Colonic mucosa (tissue), 4 donors: Measurements from ENCODE around the gene SERPING1. TPM values are rescaled to one million over a fixed set of nuclear protein-coding genes. Genes with fewer than 3 reads are reported as not detected.

Experiments used
- DNase-seq: peaks from one replicate; pipeline ENCODE4 v3.0.0-alpha.2; 2020
- H3K27ac ChIP-seq: fragments of 200-600 bp; one replicate; pipeline ENCODE4 v1.8.0; 2021
- H3K27me3 ChIP-seq: fragments of 200-600 bp; one replicate; pipeline ENCODE4 v1.8.0; 2021
- H3K36me3 ChIP-seq: fragments of 200-600 bp; one replicate; pipeline ENCODE4 v1.8.0; 2021
- H3K4me1 ChIP-seq: fragments of 200-600 bp; one replicate; pipeline ENCODE4 v1.8.0; 2021; ENCODE audit warnings: mild to moderate bottlenecking
- H3K4me3 ChIP-seq: fragments of 200-600 bp; one replicate; pipeline ENCODE4 v1.8.0; 2021
- H3K9ac ChIP-seq, 2 donors: one replicate each; pipeline ENCODE4 v1.7.0; 2013; ENCODE audit warnings: control low read depth in 2 of 2, low read depth in 2 of 2, low read length in 2 of 2
- H3K9me3 ChIP-seq: fragments of 200-600 bp; one replicate; pipeline ENCODE4 v1.8.0; 2021
- CTCF ChIP-seq: fragments of 200-600 bp; IDR thresholded peaks from one replicate; pipeline ENCODE4 v1.8.0; 2022; ENCODE audit warnings: antibody characterized with exemption, mild to moderate bottlenecking
- intact Hi-C: fragments of 100-400 bp; cut with DNase I; formaldehyde crosslinking; loops from one replicate; pipeline ENCODE4 v1.14.1; 2022
- total RNA-seq, 2 donors: library from RNA; stranded (reverse); fragmentation: NEBNext Ultra II Directional in 1 of 2; extraction: Animal tissue kit (Norgen Biotek cat#: 25700) in 1 of 2; gene quantifications; one replicate each; pipeline ENCODE4 v1.2.1, GENCODE V29; 2021
- donor health status: healthy.
- donor health status: DM: no; HTN: no; CAD: no.
- donor health status: DM: no; HTN: no; CAD: no.

The SERPING1 gene
- total RNA-seq, 2 donors from 2014 or later: 18.7 to 57.5 TPM

GRCh38 chr11:57656885-57657193 lies 59.4 kb downstream of the SERPING1 start:
- Histone ChIP-seq H3K9ac (peak overlapping the region; percentile 61 to 76), H3K9me3 (no peaks in the 10 kb centered on the region), H3K4me3 (peak overlapping the region; percentile 70), H3K36me3 (peaks cover 11% of the 10 kb centered on the region), H3K27ac (peak overlapping the region; percentile 86), H3K4me1 (peaks cover 9% of the 10 kb centered on the region), H3K27me3 (no peaks in the 10 kb centered on the region)
- intact Hi-C loops: no loop called here
- no peak for DNase-seq
- TF ChIP-seq CTCF: no peak

- peak within 1 kb of the TSS; percentile 70 for H3K4me3 ChIP-seq
- TF ChIP-seq CTCF: no peak
- H3K9me3 ChIP-seq: no peaks in the 10 kb centered on the region
- intact Hi-C loops: no loop called here
- H3K9ac ChIP-seq: peak within 1 kb of the TSS; percentile 61 to 76
- H3K4me1 ChIP-seq: peaks cover 9% of the 10 kb centered on the region
- H3K27ac ChIP-seq: peak within 1 kb of the TSS; percentile 86
- peak; percentile 100 for DNase-seq
- H3K27me3 ChIP-seq: no peaks in the 10 kb centered on the region
- peaks cover 11% of the 10 kb centered on the region for H3K36me3 ChIP-seq
These were observed 59.9 kb downstream of the SERPING1 start, which contains the start of gene CLP1 for GRCh38 chr11:57657194-57658022. CLP1 (plus strand) TSS chr11:57657762; CDS start chr11:57659477, 1,715 bp downstream.

- Histone ChIP-seq H3K9ac (peak overlapping the region; percentile 44 to 76), H3K36me3 (peaks cover 11% of the 10 kb centered on the region), H3K27ac (peak overlapping the region; percentile 86), H3K4me1 (peaks cover 9% of the 10 kb centered on the region), H3K9me3 (no peaks in the 10 kb centered on the region), H3K4me3 (peak overlapping the region; percentile 70), H3K27me3 (no peaks in the 10 kb centered on the region)
- no peak for TF ChIP-seq CTCF
- no peak for DNase-seq
- intact Hi-C loops: no loop called here
These were observed 60.5 kb downstream of the SERPING1 start for GRCh38 chr11:57658023-57658361.

GRCh38 chr11:57659669-57660068 lies 62.2 kb downstream of the SERPING1 start:
- H3K4me3 ChIP-seq: no peak overlapping the region
- no peaks in the 10 kb centered on the region for H3K9me3 ChIP-seq
- H3K9ac ChIP-seq: no peak overlapping the region
- H3K27me3 ChIP-seq: no peaks in the 10 kb centered on the region
- peaks cover 11% of the 10 kb centered on the region for H3K36me3 ChIP-seq
- H3K4me1 ChIP-seq: peaks cover 9% of the 10 kb centered on the region
- H3K27ac ChIP-seq: no peak overlapping the region
- DNase-seq: no peak
- intact Hi-C loops: no loop called here
- TF ChIP-seq CTCF: no peak

GRCh38 chr11:57662893-57663292 lies 65.4 kb downstream of the SERPING1 start:
- H3K27me3 ChIP-seq: no peaks in the 10 kb centered on the region
- no peak for DNase-seq
- no peak overlapping the region for H3K4me3 ChIP-seq
- no peak overlapping the region for H3K9ac ChIP-seq
- peaks cover 9% of the 10 kb centered on the region for H3K4me1 ChIP-seq
- H3K27ac ChIP-seq: no peak overlapping the region
- H3K36me3 ChIP-seq: peaks cover 11% of the 10 kb centered on the region
- no peak for TF ChIP-seq CTCF
- H3K9me3 ChIP-seq: no peaks in the 10 kb centered on the region
- intact Hi-C loops: no loop called here
